GM12872 (cell line): ENCODE data around the gene PRR16.
A peak's percentile ranks its signal among the peaks of the same experiment; 100 is the strongest.

Experiments used
- CTCF ChIP-seq: IDR thresholded peaks from 3 replicates; pipeline ENCODE4 v1.5.1; 2011; ENCODE audit warnings: low read depth, mild to moderate bottlenecking, low read length, moderate library complexity; ENCODE audit not compliant: insufficient read depth

PRR16 gene

GRCh38 chr5:120452471-120452870 is 11.6 kb upstream of the PRR16 start:
- no peak for TF ChIP-seq CTCF

GRCh38 chr5:120454094-120454798 is 9.9 kb upstream of the PRR16 start:
- no peak for TF ChIP-seq CTCF

GRCh38 chr5:120456006-120456405 is 8.1 kb upstream of the PRR16 start:
- TF ChIP-seq CTCF: no peak

GRCh38 chr5:120457839-120458507 is 6.1 kb upstream of the PRR16 start:
- peak; percentile 73 for TF ChIP-seq CTCF

GRCh38 chr5:120461251-120461650 is 2.8 kb upstream of the PRR16 start:
- TF ChIP-seq CTCF: no peak

DNA sequence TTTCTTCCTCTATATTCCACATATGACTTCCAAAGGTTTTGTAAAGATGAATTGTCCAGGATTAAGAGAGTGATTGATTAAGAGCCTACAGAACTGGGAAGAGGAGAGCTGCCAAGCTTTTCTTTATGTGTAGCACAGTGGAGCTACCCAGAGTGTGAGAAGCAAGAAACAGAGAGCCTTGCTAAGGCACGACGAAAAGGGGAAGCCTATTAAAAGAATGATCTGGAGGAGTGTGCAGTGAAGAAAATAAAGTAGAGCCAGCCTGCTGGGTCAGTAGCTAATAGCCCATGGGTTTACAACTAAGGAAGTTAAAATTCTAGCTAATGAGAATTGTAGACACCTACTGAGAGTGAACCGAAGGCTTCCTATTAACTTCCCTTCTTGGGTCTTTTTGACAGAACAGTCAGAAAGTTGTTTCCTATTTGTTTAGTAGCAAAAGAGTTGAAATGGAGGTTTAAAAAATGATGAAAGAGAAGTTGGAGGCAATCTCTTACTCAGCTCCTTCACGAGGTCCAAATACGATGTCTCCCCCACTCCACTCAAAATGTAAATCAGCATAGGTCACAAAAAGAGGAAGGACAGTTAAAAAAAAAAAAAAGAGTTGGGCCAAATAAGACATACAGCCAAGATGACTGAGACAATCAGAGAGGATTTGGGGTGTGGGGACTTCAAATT is 957 bp upstream of the PRR16 start:
- TF ChIP-seq CTCF: no peak

GRCh38 chr5:120464627-120465435 is 731 bp downstream of the PRR16 start:
- TF ChIP-seq CTCF: no peak
